Heart left ventricle (tissue), 16 donors: ENCODE results near the gene CELA3B. TPM values are rescaled to one million over a fixed set of nuclear protein-coding genes. Genes with fewer than 3 reads are reported as not detected.
A peak's percentile ranks its signal among the peaks of the same experiment; 100 is the strongest.
"Not testable (repeated sequence)": the region's sequence is repeated elsewhere in the genome, so short reads cannot be mapped to it uniquely, and the experiment has no call there.

ENCODE experiments used
- ATAC-seq, 4 donors: fragments of 200-7000 bp; cut with Tn5 transposase; one replicate each; pipeline ENCODE4 v1.9.1; 2020 to 2022; ENCODE audit warnings: moderate library complexity in 4 of 4, mild to moderate bottlenecking in 3 of 4, moderate number of reproducible peaks in 1 of 4
- DNase-seq, 5 donors: peaks; one replicate each; pipeline ENCODE4 v3.0.0-alpha.2; 2020
- H3K27ac ChIP-seq, 12 donors: fragments of 200-600 bp; sonication (generic) in 4 of 12; one replicate each; pipeline versions ENCODE4 v1.5.0 to v1.8.0; 2016 to 2022; ENCODE audit warnings: mild to moderate bottlenecking in 2 of 12
- H3K27me3 ChIP-seq, 9 donors: fragments of 200-600 bp; sonication (generic) in 2 of 9; one replicate each; pipeline versions ENCODE4 v1.5.1 to v1.8.0; 2016 to 2022; ENCODE audit warnings: mild to moderate bottlenecking in 3 of 9
- H3K36me3 ChIP-seq, 9 donors: fragments of 200-600 bp; sonication (generic) in 2 of 9; one replicate each; pipeline versions ENCODE4 v1.5.0 to v1.8.0; 2018 to 2022; ENCODE audit warnings: mild to moderate bottlenecking in 2 of 9
- H3K4me1 ChIP-seq, 12 donors: fragments of 200-600 bp; sonication (generic) in 4 of 12; one replicate each; pipeline versions ENCODE4 v1.5.0 to v1.8.0; 2016 to 2022; ENCODE audit warnings: mild to moderate bottlenecking in 3 of 12
- H3K4me3 ChIP-seq, 12 donors: fragments of 200-600 bp; sonication (generic) in 4 of 12; one replicate each; pipeline versions ENCODE4 v1.5.0 to v1.8.0; 2017 to 2022; ENCODE audit warnings: mild to moderate bottlenecking in 9 of 12, moderate library complexity in 4 of 12
- H3K9me3 ChIP-seq, 12 donors: fragments of 200-600 bp; sonication (generic) in 4 of 12; one replicate each; pipeline versions ENCODE4 v1.5.0 to v1.8.0; 2016 to 2022; ENCODE audit warnings: mild to moderate bottlenecking in 1 of 12
- CTCF ChIP-seq, 12 donors: fragments of 200-600 bp; sonication (generic) in 4 of 12; IDR thresholded peaks; one replicate each; pipeline versions ENCODE4 v1.5.0 to v1.8.0; 2018 to 2022; ENCODE audit warnings: antibody characterized with exemption in 12 of 12, mild to moderate bottlenecking in 5 of 12
- POLR2A ChIP-seq, 2 donors: fragments of 450-650 bp; IDR thresholded peaks; one replicate each; pipeline ENCODE4 v1.6.1; 2017; ENCODE audit warnings: antibody characterized with exemption in 2 of 2, mild to moderate bottlenecking in 2 of 2, moderate library complexity in 2 of 2
- WGBS, 4 donors: extraction: QIAGEN DNeasy Blood & Tissue Kit in 2 of 4; methylation state at CpG; one replicate each; pipeline versions ENCODE4 v1.1.5 to v1.1.7; 2013 to 2018; 5-methylcytosine and 5-hydroxymethylcytosine counted together
- intact Hi-C, 10 donors: fragments of 100-400 bp; cut with DNase I; formaldehyde crosslinking; loops; one replicate each; pipeline versions ENCODE4 v1.11.1 to v1.14.2; 2022
- polyA plus RNA-seq, 2 donors: library from polyadenylated mRNA; stranded (reverse); fragments of 200-250 nt; gene quantifications; one replicate each; pipeline ENCODE4 v1.2.3, GENCODE V29; 2013
- total RNA-seq, 9 donors: library from RNA; depleted of rRNA in 2 of 9; stranded (reverse); fragments of >200 nt in 2 of 9; fragmentation: NEBNext Ultra II Directional in 3 of 9; extraction: Animal tissue kit (Norgen Biotek cat#: 25700) in 3 of 9; gene quantifications; one replicate each; pipeline versions ENCODE4 v1.1.0 to v1.2.4, GENCODE V29; 2016 to 2023
- donor health status: ischemic (EF 13 %, LVEDD 7.1; RV severe dilation, severe dysfunction).
- donor health status: healthy with polysubstance abuse.
- donor health status: DM: no; HTN: yes; CAD: no.
- donor health status: DM: no; HTN: no; CAD: no.
- donor health status: ischemic (EF 25% LVEDD 6.9; RV normal size, moderate dysfunction).
- donor health status: ischemic (EF 25% LVEDD 5.7; RV mildly dilated, moderate dysfunction).
- donor health status: healthy.
- donor health status: DM: yes; HTN: yes; CAD: no.
- donor health status: ischemic (EF 35%, LVEDD 5.7; RV mildly dilated, moderate dysfunction).
- donor health status: nonischemic (EF 11% LVEDD 7.7; RV severe dilation, severe dysfunction).
- donor health status: DM: yes; HTN: yes; CAD: no.
- donor health status: PGD.
- donor health status: ischemic (EF 29% LVEDD 5.4; RV normal size, mild dysfunction).
- donor health status: nonischemic (EF 23%, LVEDD 6.1; RV moderate dilation, normal function).

The CELA3B gene
- total and polyA plus RNA-seq, 11 donors: 0.24 to 2.6 (median 1.5) TPM; not detected in 5

- H3K27ac ChIP-seq: peak overlapping the region in 11 of 12 donors; percentile 57 to 91 (median 88)
- intact Hi-C loops: no loop called here
- no peak for DNase-seq
- no peaks in the 10 kb centered on the region for H3K9me3 ChIP-seq
- WGBS, 4 donors: 89 to 99% (median 96%) methylated on average over 2 of the region's 2 CpGs
- TF ChIP-seq POLR2A (IDR thresholded peaks at IDR 0.05): no peak
- TF ChIP-seq CTCF (IDR thresholded peaks at IDR 0.05): no peak
- peaks cover 19 to 83% (median 59%) of the 10 kb centered on the region in 12 donors for H3K4me1 ChIP-seq
- no peak for ATAC-seq
- H3K36me3 ChIP-seq: peaks cover 0 to 4% (median 0%) of the 10 kb centered on the region in 9 donors
- H3K4me3 ChIP-seq: no peak overlapping the region
- H3K27me3 ChIP-seq: no peaks in the 10 kb centered on the region
These were observed 36.3 kb upstream of the CELA3B start for GRCh38 chr1:21940492-21940891.

DNA sequence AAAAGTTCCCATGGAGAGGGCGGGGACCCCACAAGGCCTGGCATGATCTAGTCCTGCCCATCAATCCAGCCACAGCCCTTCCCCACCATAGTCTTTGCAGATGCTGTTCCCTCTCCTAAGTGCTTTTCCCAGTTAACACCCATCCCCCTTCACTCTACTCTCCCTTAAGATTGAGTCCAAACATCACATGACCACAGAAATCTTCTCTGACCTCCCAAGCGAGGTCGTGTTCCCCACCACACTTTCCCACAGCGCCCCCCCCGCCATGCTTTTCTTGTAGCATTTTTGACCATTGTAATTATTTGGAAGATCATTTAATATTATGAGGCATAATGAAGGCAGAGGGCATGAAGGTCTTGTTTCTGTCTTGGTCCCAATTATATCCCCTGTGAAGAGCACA lies 35.5 kb upstream of the CELA3B start:
- peak overlapping the region in 5 of 12 donors; percentile 66 to 90 (median 89) for H3K27ac ChIP-seq
- ATAC-seq (no peak), DNase-seq (no peak)
- H3K36me3 ChIP-seq: no peaks in the 10 kb centered on the region
- intact Hi-C loops: no loop called here
- no peaks in the 10 kb centered on the region for H3K9me3 ChIP-seq
- no peaks in the 10 kb centered on the region for H3K27me3 ChIP-seq
- 90 to 92% (median 91%) methylated on average over 5 of the region's 5 CpGs for WGBS, 4 donors
- peaks cover 19 to 75% (median 58%) of the 10 kb centered on the region in 12 donors for H3K4me1 ChIP-seq
- no peak for TF ChIP-seq POLR2A (IDR thresholded peaks at IDR 0.05)
- TF ChIP-seq CTCF (IDR thresholded peaks at IDR 0.05): no peak
- no peak overlapping the region for H3K4me3 ChIP-seq

GRCh38 chr1:21942464-21942863 lies 34.4 kb upstream of the CELA3B start:
- intact Hi-C loops: no loop called here
- 73 to 77% (median 75%) methylated on average over 10 of the region's 10 CpGs for WGBS, 4 donors
- no peak for DNase-seq

DNA sequence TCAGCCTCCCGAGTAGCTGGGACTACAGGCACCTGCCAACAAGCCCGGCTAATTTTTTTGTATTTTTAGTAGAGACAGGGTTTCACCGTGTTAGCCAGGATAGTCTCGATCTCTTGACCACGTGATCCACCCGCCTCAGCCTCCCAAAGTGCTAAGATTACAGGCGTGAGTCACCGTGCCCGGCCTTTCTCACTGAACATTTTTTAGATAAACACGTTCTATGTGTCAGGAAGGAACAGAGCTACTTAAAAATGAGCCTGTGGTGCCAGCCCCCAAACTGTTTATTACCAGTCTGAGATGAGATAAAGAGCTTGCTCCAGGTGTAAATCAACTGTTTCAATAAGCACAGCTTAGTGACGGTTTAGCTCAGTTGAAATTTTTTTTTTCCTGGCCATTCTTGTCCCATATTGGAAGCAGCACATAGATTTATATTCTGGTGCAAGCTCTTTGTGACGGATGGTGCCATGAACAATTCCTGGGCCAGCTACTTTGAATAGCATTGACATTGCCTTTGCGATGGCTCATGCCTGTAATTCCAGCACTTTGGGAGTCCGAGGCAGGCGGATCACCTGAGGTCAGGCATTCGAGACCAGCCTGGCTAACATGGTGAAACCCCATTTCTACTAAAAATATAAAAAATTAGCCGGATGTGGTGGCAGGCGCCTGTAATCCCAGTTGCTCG lies 33.7 kb upstream of the CELA3B start:
- H3K4me3 ChIP-seq, H3K9me3 ChIP-seq, intact Hi-C loops, H3K27me3 ChIP-seq, H3K36me3 ChIP-seq: not testable (repeated sequence)
- Histone ChIP-seq H3K27ac (peak overlapping the region in 11 of 12 donors; percentile 66 to 90 (median 80)), H3K4me1 (peaks cover 15 to 77% (median 53%) of the 10 kb centered on the region in 12 donors)
- WGBS, 4 donors: 55 to 61% (median 58%) methylated on average over 19 of the region's 19 CpGs
- peak in 2 of 5 donors; percentile 47 to 74 for DNase-seq
- ATAC-seq: peak; percentile 14 to 53 (median 46)

More at GRCh38 chr1:21942464-21942863, 34.4 kb upstream of the CELA3B start:
- Histone ChIP-seq H3K4me1 (peaks cover 19 to 83% (median 59%) of the 10 kb centered on the region in 12 donors), H3K36me3 (no peaks in the 10 kb centered on the region), H3K9me3 (no peaks in the 10 kb centered on the region), H3K27me3 (no peaks in the 10 kb centered on the region), H3K27ac (peak overlapping the region in 11 of 12 donors; percentile 66 to 90 (median 80)), H3K4me3 (no peak overlapping the region)
- ATAC-seq: no peak
- TF ChIP-seq CTCF (IDR thresholded peaks at IDR 0.05) (no peak), POLR2A (IDR thresholded peaks at IDR 0.05) (no peak)
